Measurements from ENCODE around the gene STOX1. TPM values are rescaled to one million over a fixed set of nuclear protein-coding genes. Genes with fewer than 3 reads are reported as not detected.
A peak's percentile ranks its signal among the peaks of the same experiment; 100 is the strongest.
"Not testable (repeated sequence)": the region's sequence is repeated elsewhere in the genome, so short reads cannot be mapped to it uniquely, and the experiment has no call there.

Gene STOX1
- polyA plus RNA-seq, 5 donors: 3.3 to 5.5 (median 4.3) TPM

DNA sequence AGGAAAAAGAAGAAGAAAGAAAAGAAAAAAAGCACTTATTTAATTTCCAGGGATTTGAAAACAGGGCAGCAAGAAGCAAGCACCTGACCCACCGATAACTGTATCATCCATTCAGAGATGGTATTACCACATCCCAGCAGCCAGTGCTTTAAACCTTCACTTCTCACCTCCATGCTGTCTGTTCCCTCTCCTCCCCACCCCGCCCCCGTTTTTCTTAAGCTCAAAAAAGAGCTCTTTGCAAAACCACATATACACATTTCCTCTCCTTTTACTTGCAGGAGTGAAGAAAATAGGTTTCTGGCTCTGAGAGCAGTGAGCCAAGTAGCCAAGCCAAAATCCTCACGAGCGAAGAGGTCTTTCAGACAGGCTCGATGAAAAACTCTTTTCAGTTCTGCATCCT, 2.2 kb downstream of the STOX1 start:
- DNase-seq: no peak

DNA sequence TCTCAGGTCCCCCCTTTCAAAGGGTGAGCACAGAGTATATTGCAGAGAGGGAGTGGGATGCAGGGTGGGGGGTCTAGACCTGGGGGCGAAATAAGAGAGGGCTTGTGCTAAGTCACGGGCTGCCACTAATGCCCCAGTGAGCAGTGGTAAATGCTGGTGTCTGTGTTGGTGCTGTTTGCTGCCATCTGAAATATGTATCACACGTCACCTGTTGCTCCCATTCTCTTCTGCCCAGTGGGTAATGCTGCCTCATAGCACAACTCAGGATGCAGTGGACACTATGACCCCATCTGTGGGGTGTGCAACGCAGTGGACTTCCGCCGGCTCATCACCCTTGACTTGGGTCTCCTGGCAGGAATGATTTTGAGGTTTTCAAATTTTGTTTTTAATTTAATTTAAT, 2.6 kb downstream of the STOX1 start:
- DNase-seq: no peak

DNA sequence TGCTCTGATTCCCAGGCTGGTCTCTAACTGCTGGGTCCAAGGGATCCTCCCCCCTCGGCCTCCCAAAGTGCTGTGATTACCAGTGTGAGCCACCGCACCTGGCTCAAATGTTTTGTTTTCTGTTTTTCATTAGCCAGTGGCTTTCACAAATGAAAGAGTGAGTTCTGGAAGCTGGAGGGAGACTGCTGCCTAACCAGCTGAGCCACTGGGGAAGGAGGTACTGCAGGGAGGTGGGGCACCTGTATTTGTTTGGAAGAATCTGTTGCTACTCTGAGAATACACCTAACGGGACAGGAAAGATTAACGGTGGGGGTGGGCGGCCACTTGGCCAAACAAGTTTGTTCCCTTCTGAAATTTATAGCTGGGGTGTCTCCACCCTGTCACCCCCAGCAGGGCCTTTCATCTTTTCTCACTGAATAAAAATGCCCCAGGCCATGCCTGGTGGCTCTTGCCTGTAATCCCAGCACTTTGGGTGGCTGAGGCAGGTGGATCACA, 4.7 kb downstream of the STOX1 start:
- no peak for DNase-seq

DNA sequence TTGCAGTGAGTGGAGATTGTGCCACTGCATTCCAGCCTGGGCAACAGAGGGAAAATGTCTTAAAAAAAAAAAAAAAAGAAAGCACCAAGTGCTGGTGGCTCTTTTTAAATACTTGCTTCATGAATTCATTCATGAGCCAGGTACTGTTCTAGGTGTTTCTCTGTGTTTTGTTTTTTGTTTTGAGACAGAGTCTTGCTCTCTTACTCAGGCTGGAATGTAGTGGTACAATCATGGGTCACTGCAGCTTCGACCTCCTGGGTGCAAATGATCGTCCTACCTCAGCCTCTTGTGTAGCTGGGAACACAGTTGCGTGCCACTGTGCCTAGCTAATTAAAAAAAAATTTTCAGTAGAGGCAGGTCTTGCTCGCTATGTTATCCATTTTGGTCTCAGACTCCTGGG, 5.3 kb downstream of the STOX1 start:
- no peak for DNase-seq

DNA sequence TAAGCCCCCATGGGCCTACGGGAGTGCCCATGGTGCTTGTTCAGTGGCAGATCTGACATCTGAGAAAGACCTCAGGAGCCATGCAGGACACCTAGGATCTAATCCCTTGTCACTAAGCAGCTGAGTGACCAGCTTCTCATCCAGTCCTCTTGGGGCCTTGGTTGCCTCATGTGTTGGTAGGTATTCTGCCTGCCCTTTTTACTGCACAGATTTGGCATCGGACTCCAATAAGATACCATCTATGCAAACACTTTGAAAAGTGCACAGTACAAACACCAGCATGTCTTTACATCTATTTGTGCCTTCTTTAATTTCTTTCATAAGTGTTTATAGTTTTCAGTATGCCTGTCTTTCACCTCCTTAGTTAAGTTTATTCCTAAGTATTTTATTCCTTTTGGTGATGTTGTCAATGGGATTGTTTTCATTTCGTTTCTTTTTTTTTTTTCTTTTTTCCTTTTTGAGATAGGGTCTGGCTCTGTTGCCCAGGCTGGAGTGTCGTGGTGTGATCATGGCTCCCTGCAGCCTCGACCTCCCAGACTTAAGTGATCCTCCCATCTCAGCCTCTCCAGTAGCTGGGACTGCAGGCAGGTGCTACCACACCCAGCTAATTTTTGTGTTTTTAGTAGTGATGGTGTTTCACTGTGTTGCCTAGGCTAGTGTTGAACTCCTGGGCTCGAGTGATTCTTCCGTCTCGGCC, 10.4 kb downstream of the STOX1 start:
- DNase-seq: no peak

DNA sequence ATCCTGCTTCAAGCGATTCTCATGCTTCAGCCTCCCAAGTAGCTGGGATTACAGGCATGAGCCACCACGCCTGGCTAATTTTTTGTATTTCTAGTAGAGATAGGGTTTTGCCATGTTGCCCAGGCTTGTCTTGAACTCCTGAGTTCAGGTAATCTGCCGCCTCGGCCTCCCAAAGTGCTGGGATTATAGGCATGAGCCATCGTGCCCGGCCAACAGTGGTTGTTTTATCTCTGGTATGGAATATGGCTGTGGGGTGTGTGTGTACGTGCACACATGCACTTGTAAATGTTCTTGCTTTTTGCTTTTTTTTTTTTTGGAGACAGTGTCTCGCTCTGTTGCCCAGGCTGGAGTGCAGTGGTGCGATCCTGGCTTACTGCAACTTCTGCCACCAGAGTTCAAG, 13.3 kb downstream of the STOX1 start:
- DNase-seq: not testable (repeated sequence)

DNA sequence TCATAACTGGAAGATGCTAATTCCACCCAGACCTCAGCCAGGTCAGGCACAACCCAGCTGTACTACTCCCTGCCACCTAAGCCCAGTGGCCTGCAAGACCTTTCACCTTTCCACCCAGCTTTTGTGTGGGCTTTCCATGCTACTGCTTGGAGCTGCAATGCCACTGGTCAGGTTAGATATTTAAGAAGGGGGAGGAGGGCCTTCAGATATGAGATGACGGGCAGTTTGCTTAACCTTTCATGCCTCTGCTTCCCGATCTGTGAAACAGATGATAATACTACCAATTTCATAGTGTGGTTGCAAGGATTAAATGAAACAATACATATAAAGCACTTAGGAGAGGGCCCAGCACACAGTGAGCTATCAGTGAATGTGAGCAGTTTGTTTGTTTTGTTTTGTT, 20.9 kb downstream of the STOX1 start:
- no peak for DNase-seq

DNA sequence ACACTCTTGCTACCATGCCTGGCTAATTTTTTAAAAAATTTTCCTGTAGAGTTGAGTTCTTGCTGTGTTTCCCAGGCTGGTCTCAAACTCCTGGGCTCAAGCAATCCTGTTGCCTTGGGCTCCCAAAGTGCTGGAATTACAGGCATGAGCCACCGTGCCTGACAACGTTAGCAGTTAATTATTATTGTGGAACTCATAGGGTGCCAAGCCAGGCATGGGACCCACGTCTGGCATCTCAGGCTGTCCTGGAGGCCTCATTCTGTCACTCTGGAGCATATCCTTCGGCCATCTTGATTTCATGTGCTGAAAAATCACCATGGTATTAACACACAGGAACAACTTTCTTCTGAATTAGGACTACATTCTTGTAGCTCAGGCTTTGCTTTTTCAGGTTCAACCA, 21.5 kb downstream of the STOX1 start:
- no peak for DNase-seq

DNA sequence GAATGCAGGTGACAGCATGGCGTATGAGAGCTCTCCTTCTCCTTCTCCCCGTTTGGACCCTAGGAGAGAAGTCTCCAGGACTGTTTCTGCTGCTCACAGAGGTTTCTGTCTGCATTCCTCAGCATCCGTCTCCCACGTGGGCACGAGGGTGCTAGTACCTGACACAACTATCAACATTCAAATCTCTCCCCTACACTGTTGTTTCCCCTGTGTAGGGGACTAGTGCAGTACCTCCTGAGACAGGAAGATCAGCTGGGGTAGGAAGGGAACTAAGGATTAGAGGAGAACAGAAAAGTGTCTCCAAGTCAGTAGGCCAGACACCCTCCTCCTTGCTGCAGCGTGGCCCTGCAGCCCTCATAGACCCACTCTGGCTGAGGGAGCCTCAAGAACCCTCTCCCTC, 29.0 kb downstream of the STOX1 start:
- DNase-seq: no peak

DNA sequence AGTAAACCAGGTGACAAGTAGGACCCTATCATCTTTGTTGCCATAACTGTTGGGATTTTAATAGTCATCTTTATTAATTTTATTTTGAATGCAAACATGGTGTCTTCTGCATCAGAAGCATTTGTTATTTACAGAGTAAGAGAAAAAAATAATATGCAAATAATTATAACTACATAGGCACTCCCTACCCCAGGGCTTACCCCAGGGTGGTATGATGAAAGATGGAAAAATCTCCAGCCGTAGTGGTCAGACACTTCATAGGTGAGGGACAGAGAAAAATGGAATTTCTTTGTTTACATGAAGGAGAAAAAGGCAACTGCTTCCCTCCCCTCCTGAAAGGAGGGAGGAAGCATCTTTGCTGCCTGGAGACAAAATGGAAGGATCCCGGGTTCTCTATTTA, 29.7 kb downstream of the STOX1 start:
- DNase-seq: no peak

DNA sequence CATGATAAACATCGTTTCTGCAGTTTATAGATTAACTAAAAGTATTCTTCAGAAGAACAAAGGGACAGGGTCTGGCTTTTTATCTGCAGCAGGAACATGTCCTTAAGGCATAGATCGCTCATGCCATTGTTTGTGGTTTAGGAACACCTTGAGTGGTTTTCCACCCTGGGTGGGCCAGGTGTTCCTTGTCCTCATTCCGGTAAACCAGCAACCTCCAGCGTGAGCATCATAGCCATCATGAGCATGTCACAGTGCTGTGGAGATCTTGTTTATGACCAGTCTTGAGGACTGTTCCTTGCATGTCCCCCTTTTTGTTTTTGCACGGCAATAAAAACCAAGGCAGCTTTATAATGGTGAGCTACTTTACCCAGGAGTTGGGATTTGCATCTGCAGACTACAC, 33.9 kb downstream of the STOX1 start:
- no peak for DNase-seq

DNA sequence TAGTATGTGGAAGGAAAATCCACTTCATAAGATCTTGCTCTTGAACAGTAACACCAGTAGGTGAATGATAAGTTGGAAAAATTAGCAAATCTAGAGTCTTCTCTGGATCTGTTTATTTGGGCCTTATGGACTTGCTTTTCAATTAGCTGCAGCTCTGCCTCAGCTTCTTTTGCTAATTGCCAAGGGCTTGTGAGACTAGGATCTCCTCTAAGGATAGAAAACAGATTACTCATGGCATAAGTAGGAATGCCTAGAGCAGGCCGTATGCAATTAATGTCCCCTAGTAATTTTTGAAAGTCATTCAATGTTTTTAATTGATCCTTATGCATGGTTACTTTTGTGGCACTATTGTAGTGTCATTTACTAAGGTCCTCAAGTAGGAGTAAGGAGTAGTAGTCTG, 37.3 kb downstream of the STOX1 start:
- DNase-seq: no peak

DNA sequence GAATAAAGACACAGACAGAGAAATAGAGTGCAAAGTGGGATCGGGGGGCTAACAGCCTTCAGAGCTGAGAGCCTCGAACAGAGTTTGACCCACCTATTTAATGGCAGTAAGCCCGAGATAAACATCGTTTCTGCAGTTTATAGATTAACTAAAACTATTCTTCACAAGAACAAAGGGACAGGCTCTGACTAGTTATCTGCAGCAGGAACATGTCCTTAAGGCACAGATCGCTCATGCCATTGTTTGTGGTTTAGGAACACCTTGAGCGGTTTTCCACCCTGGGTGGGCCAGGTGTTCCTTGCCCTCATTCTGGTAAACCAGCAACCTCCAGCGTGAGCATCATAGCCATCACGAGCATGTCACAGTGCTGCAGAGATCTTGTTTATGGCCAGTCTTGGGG, 40.8 kb downstream of the STOX1 start:
- not testable (repeated sequence) for DNase-seq

DNA sequence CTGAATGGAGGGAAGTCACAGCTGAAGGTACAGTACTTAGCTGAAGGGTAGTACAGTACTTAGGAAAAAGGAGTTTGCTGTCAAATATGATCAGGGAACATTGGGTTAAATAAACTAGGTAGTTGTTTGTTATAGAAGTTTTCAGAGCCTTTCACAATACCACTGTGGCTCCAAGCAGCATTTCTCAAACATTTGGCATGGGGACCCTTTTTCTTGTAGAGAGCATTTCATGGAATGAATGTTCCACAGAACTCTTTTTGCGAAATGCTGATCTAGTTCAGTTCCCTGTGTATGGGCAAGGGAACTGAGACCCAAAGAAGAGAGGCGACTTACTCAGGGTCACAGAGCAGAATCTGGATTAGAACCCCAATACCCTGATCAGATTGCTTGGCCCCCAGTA, 42.3 kb downstream of the STOX1 start:
- DNase-seq: peak in 1 of 2 donors; percentile 25

DNA sequence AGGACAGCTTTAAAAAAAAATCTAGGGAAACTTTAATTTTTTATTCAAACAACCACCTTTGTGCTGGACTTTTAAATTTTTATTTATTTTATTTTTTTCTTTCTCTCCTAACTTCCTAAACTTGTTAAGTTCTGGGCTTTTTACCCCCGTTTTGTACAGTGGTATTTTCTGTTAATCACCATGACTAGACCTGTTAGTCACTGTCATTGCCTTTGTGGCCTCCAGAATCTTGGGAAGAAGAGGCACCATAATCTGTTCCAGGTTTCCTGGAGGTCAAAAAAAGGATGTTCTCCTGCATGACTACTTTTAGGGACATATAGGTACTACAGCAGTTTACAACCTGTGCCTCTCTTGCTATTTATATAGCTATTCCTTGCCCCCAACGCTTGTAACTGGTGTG, 42.7 kb downstream of the STOX1 start:
- DNase-seq: no peak

DNA sequence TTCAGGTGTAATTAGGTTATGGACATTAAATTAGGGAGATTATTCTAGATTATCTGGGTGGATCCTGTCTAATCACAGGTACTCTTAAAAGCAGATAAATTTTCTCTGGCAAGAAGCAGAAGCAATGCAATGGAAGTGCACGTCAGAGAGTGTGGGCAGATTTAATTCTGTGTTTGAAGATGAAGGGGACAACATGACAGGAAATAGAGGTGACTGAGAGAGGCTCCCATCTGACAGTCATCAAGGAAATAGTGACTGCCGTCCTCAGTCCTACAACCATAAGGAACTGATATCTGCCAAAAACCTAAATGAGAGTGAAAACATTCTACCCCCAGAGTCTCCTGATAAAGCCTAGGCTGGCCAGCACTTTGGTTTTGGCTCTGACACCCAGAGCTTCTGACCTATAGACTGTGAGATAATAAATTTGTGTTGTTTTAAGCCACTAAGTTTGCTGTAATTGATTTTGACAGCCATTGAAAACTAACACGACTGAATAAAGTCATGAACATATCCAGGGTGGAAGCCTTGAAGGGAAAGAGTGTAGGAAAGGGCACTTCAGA, 43.3 kb downstream of the STOX1 start:
- DNase-seq: no peak

DNA sequence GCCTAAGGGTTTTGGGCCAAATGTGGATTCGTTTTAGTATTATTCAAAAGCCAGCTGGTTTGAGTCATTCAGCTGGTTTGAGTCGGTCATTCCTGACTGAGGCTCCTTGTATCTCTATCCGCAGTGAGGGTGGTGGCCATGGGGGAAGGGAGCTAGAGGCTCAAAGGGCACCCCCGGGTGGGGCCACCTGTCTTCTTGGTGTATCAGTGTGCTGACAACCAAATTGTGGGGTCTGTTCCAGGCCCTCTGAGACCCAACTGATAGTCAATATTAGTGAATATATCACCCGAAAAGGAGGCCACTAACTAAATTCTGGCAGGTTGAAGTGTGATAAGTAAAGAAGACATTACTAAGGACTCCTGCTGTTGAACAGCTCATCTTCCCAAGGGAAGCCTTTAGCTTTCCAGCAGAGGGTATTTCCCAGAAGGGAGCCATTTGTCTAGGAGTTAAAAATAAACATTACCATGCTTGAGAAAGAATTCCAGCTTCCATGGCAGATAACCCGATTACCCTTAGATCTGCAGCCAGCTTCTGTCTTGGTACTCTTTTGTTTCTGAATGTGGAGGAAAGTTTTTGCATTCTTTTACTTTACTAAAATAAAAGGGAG, 43.9 kb downstream of the STOX1 start:
- DNase-seq: no peak

DNA sequence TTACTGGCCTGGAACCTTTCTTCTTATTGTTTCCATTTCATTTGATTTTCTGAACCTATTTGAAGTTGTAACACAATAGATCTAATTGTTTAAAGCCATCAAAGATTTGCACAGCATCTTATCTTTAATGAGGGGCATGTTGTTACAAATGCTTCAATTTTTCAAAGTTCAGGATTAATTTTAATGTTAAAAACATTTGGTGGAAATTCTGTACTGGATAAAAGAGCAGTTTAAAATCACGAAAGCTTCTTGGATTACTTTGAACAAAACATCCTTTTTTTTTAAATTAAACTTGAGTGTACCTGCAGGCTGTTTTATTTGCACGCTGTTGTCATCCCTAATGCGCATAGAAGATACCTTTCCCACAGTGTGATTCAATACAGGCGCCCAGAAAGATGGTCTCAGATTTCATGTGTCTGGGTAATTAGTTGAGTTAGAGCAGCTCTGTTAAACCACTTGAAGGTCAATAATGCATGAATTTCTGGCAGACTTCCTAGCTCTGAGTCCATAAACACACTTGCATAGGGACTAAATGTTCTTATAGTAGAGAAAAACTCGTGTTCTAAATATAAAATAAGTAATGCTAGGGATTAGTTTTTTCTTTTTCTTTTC, 44.5 kb downstream of the STOX1 start:
- peak; percentile 78 to 82 for DNase-seq

DNA sequence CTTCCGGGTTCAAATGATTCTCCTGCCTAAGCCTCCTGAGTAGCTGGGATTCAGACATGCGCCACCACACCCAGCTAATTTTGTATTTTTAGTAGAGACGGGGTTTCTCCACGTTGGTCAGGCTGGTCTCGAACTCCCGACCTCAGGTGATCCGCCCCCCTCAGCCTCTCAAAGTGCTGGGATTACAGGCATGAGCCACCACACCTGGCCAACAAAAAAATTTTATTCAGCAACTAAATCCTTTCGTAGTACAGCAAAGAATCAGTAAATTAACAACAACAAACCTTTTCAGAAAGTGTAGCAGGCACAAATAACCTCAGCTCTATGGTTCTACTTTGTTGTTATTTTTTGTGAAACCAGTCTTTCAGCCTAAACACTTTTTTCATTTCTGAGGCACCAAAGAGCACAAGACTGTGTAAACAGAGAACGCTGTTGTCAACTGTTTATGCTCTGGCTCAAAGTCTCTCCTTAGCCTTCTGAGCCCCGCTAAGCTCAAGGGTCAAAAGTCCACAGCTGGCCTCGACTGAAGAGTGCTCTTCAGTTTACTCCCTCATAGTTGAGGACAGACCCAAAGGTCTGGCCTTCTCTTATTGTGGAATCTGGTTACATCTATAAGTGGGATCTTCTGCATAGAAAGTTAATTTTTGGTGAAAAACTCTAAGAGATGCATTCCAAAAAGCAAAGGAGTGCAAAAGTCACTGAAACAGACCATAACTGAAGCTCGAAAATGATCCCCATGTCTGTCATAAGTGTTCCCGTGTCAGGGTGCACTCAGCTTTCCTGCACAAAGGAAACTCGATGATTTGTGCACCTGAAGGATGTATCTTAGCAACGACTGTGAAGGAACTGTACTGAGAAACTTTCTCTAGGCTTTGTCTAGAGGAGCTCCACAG, 49.2 kb downstream of the STOX1 start:
- no peak for DNase-seq

DNA sequence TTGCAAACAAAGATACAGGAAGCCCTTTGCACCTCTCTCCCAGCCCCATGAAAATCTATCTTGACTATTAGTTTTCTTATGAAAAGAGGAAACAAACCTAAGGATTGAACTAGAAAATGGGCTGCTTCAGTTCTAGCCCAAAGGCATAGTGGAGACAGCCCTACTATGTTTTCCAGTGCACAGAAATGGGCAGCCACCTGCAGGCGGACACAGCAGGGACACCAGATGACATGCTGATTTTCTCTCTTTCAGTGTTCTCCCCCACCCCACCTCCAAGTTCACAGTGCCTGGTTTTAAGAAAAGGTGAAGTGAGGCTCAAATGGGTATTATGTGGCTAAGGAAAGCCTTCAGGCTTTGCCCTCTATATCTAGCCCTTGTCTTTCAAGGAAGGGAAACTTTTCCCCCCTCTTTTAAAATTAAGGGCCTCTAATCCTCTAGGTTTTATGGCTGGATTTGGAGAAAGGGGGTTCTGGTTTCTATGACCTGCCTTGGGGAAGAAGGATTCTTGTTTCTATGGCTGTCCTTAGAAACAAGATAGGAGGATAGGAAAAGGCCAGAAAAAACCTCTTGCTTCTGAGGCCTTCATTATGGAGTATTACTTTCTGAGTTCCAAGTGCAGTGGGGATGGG, 50.3 kb downstream of the STOX1 start:
- DNase-seq: no peak

DNA sequence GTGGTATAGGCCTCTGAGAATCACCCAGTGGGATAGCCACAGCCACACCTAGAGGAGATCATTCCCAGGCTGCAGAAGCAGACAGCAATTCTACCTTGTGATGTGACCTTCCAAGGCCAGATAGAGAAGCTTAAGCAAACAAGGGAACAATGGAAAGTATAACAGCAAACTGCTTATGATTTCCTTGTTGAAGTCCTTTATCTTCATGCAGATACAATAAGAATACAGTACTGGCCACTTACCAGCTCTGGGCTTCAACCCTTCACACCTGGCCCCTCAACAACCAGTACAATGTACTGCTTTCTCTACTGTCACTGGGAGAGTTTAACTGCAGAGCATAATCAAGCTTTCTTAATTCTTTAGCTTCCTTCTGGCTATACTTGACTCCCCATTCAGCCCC, 51.2 kb downstream of the STOX1 start:
- DNase-seq: no peak

DNA sequence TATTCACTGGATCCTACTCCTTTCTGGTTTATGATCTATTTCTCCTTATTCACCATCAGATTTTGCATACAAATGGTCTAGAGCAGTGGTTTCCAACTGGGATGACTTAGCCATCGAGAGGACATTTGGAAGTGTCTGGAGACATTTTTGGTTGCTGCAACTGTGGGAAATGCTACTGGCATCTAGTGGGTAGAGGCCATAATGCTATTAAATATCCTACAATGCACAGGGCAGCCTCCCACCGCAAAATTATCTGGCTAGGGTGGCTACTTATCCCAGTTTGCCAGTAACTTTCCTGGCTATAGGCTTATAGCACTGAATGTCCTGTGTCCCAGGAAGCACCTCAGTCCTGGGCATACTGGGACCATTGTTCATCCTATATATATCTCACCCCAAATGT, 52.3 kb downstream of the STOX1 start:
- no peak for DNase-seq

Data from right lung (tissue), 5 donors.